ES-I3 (cell line): ENCODE results near the gene COL23A1.

ENCODE experiments used
- H3K36me3 ChIP-seq: 2 replicates; pipeline ENCODE4 v1.6.1; 2013; ENCODE audit warnings: mild to moderate bottlenecking, low read length, control low read depth, moderate library complexity; ENCODE audit not compliant: insufficient read depth
- H3K4me1 ChIP-seq: 2 replicates; pipeline ENCODE4 v1.6.1; 2013; ENCODE audit warnings: mild to moderate bottlenecking, control low read depth, low read length; ENCODE audit not compliant: insufficient read depth
- H3K9ac ChIP-seq: 2 replicates; pipeline ENCODE4 v1.6.1; 2013; ENCODE audit warnings: low read depth, mild to moderate bottlenecking, low read length, moderate library complexity
- H3K9me3 ChIP-seq: 2 replicates; pipeline ENCODE4 v1.6.1; 2013; ENCODE audit warnings: mild to moderate bottlenecking, low read length, moderate library complexity; ENCODE audit not compliant: control insufficient read depth, insufficient read depth

Gene COL23A1

GRCh38 chr5:178441486-178442270 lies 148.5 kb downstream of the COL23A1 start:
- no peaks in the 10 kb centered on the region for H3K4me1 ChIP-seq
- no peaks in the 10 kb centered on the region; the same call in 1 of the 2 replicates for H3K36me3 ChIP-seq
- no peak overlapping the region for H3K9ac ChIP-seq
- no peaks in the 10 kb centered on the region for H3K9me3 ChIP-seq

GRCh38 chr5:178440181-178440580 lies 150.0 kb downstream of the COL23A1 start:
- H3K36me3 ChIP-seq: no peaks in the 10 kb centered on the region; the same call in 1 of the 2 replicates
- no peak overlapping the region for H3K9ac ChIP-seq
- H3K9me3 ChIP-seq: no peaks in the 10 kb centered on the region
- H3K4me1 ChIP-seq: no peaks in the 10 kb centered on the region

- no peaks in the 10 kb centered on the region for H3K4me1 ChIP-seq
- H3K9ac ChIP-seq: no peak overlapping the region
- no peaks in the 10 kb centered on the region; the same call in 1 of the 2 replicates for H3K36me3 ChIP-seq
- no peaks in the 10 kb centered on the region for H3K9me3 ChIP-seq
These were observed 150.6 kb downstream of the COL23A1 start for GRCh38 chr5:178439493-178440180.

GRCh38 chr5:178438796-178439195 lies 151.4 kb downstream of the COL23A1 start:
- Histone ChIP-seq H3K36me3 (no peaks in the 10 kb centered on the region; the same call in 1 of the 2 replicates), H3K9me3 (no peaks in the 10 kb centered on the region), H3K9ac (no peak overlapping the region), H3K4me1 (no peaks in the 10 kb centered on the region)

GRCh38 chr5:178437386-178438075 lies 152.7 kb downstream of the COL23A1 start:
- H3K4me1 ChIP-seq: no peaks in the 10 kb centered on the region
- H3K36me3 ChIP-seq: no peaks in the 10 kb centered on the region; the same call in 1 of the 2 replicates
- no peaks in the 10 kb centered on the region for H3K9me3 ChIP-seq

GRCh38 chr5:178436326-178436940 lies 153.8 kb downstream of the COL23A1 start:
- H3K9ac ChIP-seq: no peak overlapping the region
- no peaks in the 10 kb centered on the region; the same call in 1 of the 2 replicates for H3K36me3 ChIP-seq
- no peaks in the 10 kb centered on the region for H3K4me1 ChIP-seq
- no peaks in the 10 kb centered on the region for H3K9me3 ChIP-seq

More at GRCh38 chr5:178437386-178438075, 152.7 kb downstream of the COL23A1 start:
- H3K9ac ChIP-seq: no peak overlapping the region

- no peaks in the 10 kb centered on the region for H3K4me1 ChIP-seq
These were observed 154.6 kb downstream of the COL23A1 start for GRCh38 chr5:178435321-178436238.

GRCh38 chr5:178434851-178435250 lies 155.3 kb downstream of the COL23A1 start:
- Histone ChIP-seq H3K9ac (no peak overlapping the region), H3K4me1 (no peaks in the 10 kb centered on the region), H3K36me3 (no peaks in the 10 kb centered on the region), H3K9me3 (no peaks in the 10 kb centered on the region)

More at GRCh38 chr5:178435321-178436238, 154.6 kb downstream of the COL23A1 start:
- Histone ChIP-seq H3K36me3 (no peaks in the 10 kb centered on the region; the same call in 1 of the 2 replicates), H3K9ac (no peak overlapping the region), H3K9me3 (no peaks in the 10 kb centered on the region)

- no peaks in the 10 kb centered on the region for H3K36me3 ChIP-seq
- H3K4me1 ChIP-seq: peaks cover 3% of the 10 kb centered on the region; the same call in 1 of the 2 replicates
- H3K9ac ChIP-seq: no peak overlapping the region
- no peaks in the 10 kb centered on the region for H3K9me3 ChIP-seq
These were observed 156.0 kb downstream of the COL23A1 start for GRCh38 chr5:178434016-178434761.

GRCh38 chr5:178433273-178433775 lies 156.9 kb downstream of the COL23A1 start:
- Histone ChIP-seq H3K36me3 (no peaks in the 10 kb centered on the region), H3K9ac (no peak overlapping the region), H3K4me1 (peaks cover 9% of the 10 kb centered on the region; the same call in 1 of the 2 replicates), H3K9me3 (no peaks in the 10 kb centered on the region)

- Histone ChIP-seq H3K9me3 (no peaks in the 10 kb centered on the region), H3K4me1 (peaks cover 15% of the 10 kb centered on the region), H3K36me3 (no peaks in the 10 kb centered on the region), H3K9ac (no peak overlapping the region)
These were observed 157.5 kb downstream of the COL23A1 start for GRCh38 chr5:178432421-178433272.

GRCh38 chr5:178431782-178432165 lies 158.4 kb downstream of the COL23A1 start:
- Histone ChIP-seq H3K9me3 (no peaks in the 10 kb centered on the region), H3K36me3 (no peaks in the 10 kb centered on the region), H3K4me1 (peaks cover 16% of the 10 kb centered on the region), H3K9ac (no peak overlapping the region)
